IMR-90 (cell line): Measurements from ENCODE around the gene FNDC5. TPM values are rescaled to one million over a fixed set of nuclear protein-coding genes. Genes with fewer than 3 reads are reported as not detected.

Source experiments
- ATAC-seq: fragments of 200-7000 bp; cut with Tn5 transposase; 2 replicates; pipeline ENCODE4 v1.9.1; 2020; ENCODE audit warnings: low read depth, mild to moderate bottlenecking, moderate library complexity
- BruUV-seq: library from RNA; stranded (reverse); fragments of 400-500 nt; replicated peaks from 2 replicates; lab custom pipeline; 2021; lab: Mats Ljungman, UMichigan
- CTCF ChIA-PET: fragments of 300-600 bp; formaldehyde crosslinking; extraction: SDS; loops from one replicate; lab custom pipeline; 2021; ENCODE audit warnings: antibody characterized with exemption; lab: Yijun Ruan, JAX
- POLR2A ChIA-PET: fragments of 300-600 bp; sonication (Branson Sonifier 250); formaldehyde crosslinking; loops from one replicate; lab custom pipeline; 2022; ENCODE audit warnings: antibody characterized with exemption; ENCODE audit not compliant: unreplicated experiment; lab: Charles Lee
- DNase-seq: peaks from one replicate; pipeline ENCODE4 v3.0.0; 2013
- H2AFZ ChIP-seq: replicated peaks from 2 replicates; pipeline ENCODE3; 2013; ENCODE audit warnings: low read length, mild to moderate bottlenecking; ENCODE audit not compliant: poor library complexity
- H2AK5ac ChIP-seq: 2 replicates; pipeline ENCODE4 v1.6.1; 2013; ENCODE audit warnings: low read depth, low read length, inconsistent platforms
- H2AK9ac ChIP-seq: replicated peaks from 2 replicates; pipeline ENCODE3; 2013; ENCODE audit warnings: mild to moderate bottlenecking, low read depth, low read length, moderate library complexity; ENCODE audit not compliant: poor library complexity
- H2BK120ac ChIP-seq: 2 replicates; pipeline ENCODE4 v1.6.1; 2013; ENCODE audit warnings: low read depth, low read length, inconsistent platforms
- H2BK15ac ChIP-seq: 3 replicates; pipeline ENCODE4 v1.6.1; 2013; ENCODE audit warnings: low read depth, low read length, inconsistent platforms
- H2BK20ac ChIP-seq: 2 replicates; pipeline ENCODE4 v1.6.1; 2013; ENCODE audit warnings: low read depth, mild to moderate bottlenecking, inconsistent platforms, low read length, moderate library complexity
- H2BK5ac ChIP-seq: 2 replicates; pipeline ENCODE4 v1.6.1; 2013; ENCODE audit warnings: mild to moderate bottlenecking, low read depth, low read length, inconsistent platforms; ENCODE audit not compliant: poor library complexity, severe bottlenecking
- H3K14ac ChIP-seq: replicated peaks from 2 replicates; pipeline ENCODE4 v1.6.1; 2013; ENCODE audit warnings: low read depth, low read length, inconsistent platforms
- H3K18ac ChIP-seq: 2 replicates; pipeline ENCODE4 v1.6.1; 2013; ENCODE audit warnings: low read depth, low read length, control low read depth
- H3K23ac ChIP-seq: 2 replicates; pipeline ENCODE4 v1.6.1; 2013; ENCODE audit warnings: low read depth, low read length, inconsistent platforms
- H3K27ac ChIP-seq: 2 replicates; pipeline ENCODE4 v1.5.1; 2013; ENCODE audit warnings: mild to moderate bottlenecking, control low read depth, low read length; ENCODE audit not compliant: insufficient read depth
- H3K27me3 ChIP-seq: 2 replicates; pipeline ENCODE4 v1.6.1; 2013; ENCODE audit warnings: low read length; ENCODE audit not compliant: control insufficient read depth, insufficient read depth
- H3K36me3 ChIP-seq: 2 replicates; pipeline ENCODE4 v1.6.1; 2013; ENCODE audit warnings: low read length, mixed read lengths; ENCODE audit not compliant: control insufficient read depth, insufficient read depth
- H3K4ac ChIP-seq: 2 replicates; pipeline ENCODE4 v1.6.1; 2013; ENCODE audit warnings: low read depth, low read length, inconsistent platforms
- H3K4me1 ChIP-seq: 2 replicates; pipeline ENCODE4 v1.6.1; 2013; ENCODE audit warnings: low read length, mixed read lengths; ENCODE audit not compliant: control insufficient read depth, insufficient read depth
- H3K4me2 ChIP-seq: 2 replicates; pipeline ENCODE4 v1.6.1; 2013; ENCODE audit warnings: low read depth, mild to moderate bottlenecking, control low read depth, low read length, moderate library complexity
- H3K4me3 ChIP-seq: 2 replicates; pipeline ENCODE4 v1.5.1; 2013; ENCODE audit warnings: low read depth, mild to moderate bottlenecking, control low read depth, low read length, moderate library complexity; ENCODE audit not compliant: insufficient read depth
- H3K56ac ChIP-seq: 2 replicates; pipeline ENCODE4 v1.6.1; 2013; ENCODE audit warnings: low read length, inconsistent platforms; ENCODE audit not compliant: insufficient read depth; ENCODE audit errors: extremely low read depth
- H3K79me1 ChIP-seq, 2 experiments: 2 replicates each; pipeline ENCODE4 v1.6.1; 2013; ENCODE audit warnings: low read length in 2 of 2, inconsistent platforms in 1 of 2, low read depth in 1 of 2
- H3K9ac ChIP-seq: 2 replicates; pipeline ENCODE4 v1.6.1; 2013; ENCODE audit warnings: low read depth, low read length, control low read depth
- H3K9me1 ChIP-seq: 2 replicates; pipeline ENCODE4 v1.6.1; 2013; ENCODE audit warnings: low read length, inconsistent platforms; ENCODE audit not compliant: insufficient read depth
- H3K9me3 ChIP-seq: 2 replicates; pipeline ENCODE4 v1.6.1; 2013; ENCODE audit warnings: low read length; ENCODE audit not compliant: control insufficient read depth, insufficient read depth
- H4K20me1 ChIP-seq: 2 replicates; pipeline ENCODE4 v1.6.1; 2013; ENCODE audit warnings: low read length, inconsistent platforms; ENCODE audit not compliant: insufficient read depth
- H4K5ac ChIP-seq: 2 replicates; pipeline ENCODE4 v1.6.1; 2013; ENCODE audit warnings: mild to moderate bottlenecking, low read depth, low read length, control low read depth
- H4K8ac ChIP-seq, 2 experiments: 2 replicates each; pipeline ENCODE4 v1.6.1; 2013; ENCODE audit warnings: low read depth in 2 of 2, low read length in 2 of 2, control low read depth in 1 of 2, inconsistent platforms in 1 of 2
- H4K91ac ChIP-seq: 2 replicates; pipeline ENCODE4 v1.6.1; 2013; ENCODE audit warnings: low read depth, low read length, inconsistent platforms; ENCODE audit not compliant: insufficient read depth
- CEBPB ChIP-seq: IDR thresholded peaks from 2 replicates; pipeline ENCODE4 v1.6.1; 2012; ENCODE audit warnings: low read depth, low read length, improper control_type of control experiment
- CTCF ChIP-seq: conservative IDR thresholded peaks from 2 replicates; pipeline ENCODE4 v1.5.1; 2012; ENCODE audit warnings: mild to moderate bottlenecking, low read depth, low read length, improper control_type of control experiment
- FOS ChIP-seq: fragments of 150-350 bp; IDR thresholded peaks from 2 replicates; pipeline ENCODE4 v1.6.1; 2016; ENCODE audit warnings: low read depth, low read length
- MAFK ChIP-seq: IDR thresholded peaks from 2 replicates; pipeline ENCODE4 v1.6.1; 2012; ENCODE audit warnings: low read depth, low read length, improper control_type of control experiment
- MAZ ChIP-seq: IDR thresholded peaks from 2 replicates; pipeline ENCODE4 v1.6.1; 2012; ENCODE audit warnings: low read depth, mild to moderate bottlenecking, low read length, improper control_type of control experiment, moderate library complexity, borderline replicate concordance
- RFX5 ChIP-seq: IDR thresholded peaks from 2 replicates; pipeline ENCODE4 v1.8.0; 2012; ENCODE audit warnings: low read depth, mild to moderate bottlenecking, low read length, moderate library complexity
- WGBS, 2 experiments: methylation state at CpG; one replicate each; pipeline versions ENCODE4 v1.1.5 to v1.1.7; 2013; ENCODE audit warnings: missing lambda C conversion rate in 2 of 2; ENCODE audit not compliant: insufficient read length in 1 of 2; ENCODE audit errors: extremely low coverage in 2 of 2; 5-methylcytosine and 5-hydroxymethylcytosine counted together
- dilution Hi-C: fragments of 300-500 bp; cut with HindIII; formaldehyde crosslinking; loops from one replicate; pipeline ENCODE4 v1.14.3; 2018; ENCODE audit warnings: low sequenced_read_pairs; ENCODE audit not compliant: unreplicated experiment
- in situ Hi-C: fragments of 300-500 bp; cut with MboI; formaldehyde crosslinking; loops from 3 replicates; pipeline ENCODE4 v1.14.3; 2019; ENCODE audit warnings: low sequenced_read_pairs, inconsistent platforms, mixed read lengths
- intact Hi-C: fragments of 100-400 bp; cut with micrococcal nuclease; formaldehyde crosslinking; loops from 2 replicates; pipeline ENCODE4 v1.10.0; 2022
- polyA plus RNA-seq, 3 experiments: library from polyadenylated mRNA; depleted of rRNA; stranded (reverse); fragments of >200 nt; gene quantifications; 2 replicates each; pipeline ENCODE4 v1.2.3, GENCODE V29; 2012; ENCODE audit warnings: low replicate concordance in 1 of 3
- total RNA-seq: library from RNA; depleted of rRNA; stranded (reverse); fragments of >200 nt; gene quantifications from 2 replicates; pipeline ENCODE4 v1.2.3, GENCODE V29; 2012

Gene FNDC5
- total and polyA plus RNA-seq, 2 of the 4 experiments (the other 2 are of a cell fraction): 1.2 to 1.6 TPM

- H3K9ac ChIP-seq: peak overlapping the region; percentile 93
- WGBS, 2 experiments: 50% methylated on average over 4 of the region's 11 CpGs; no CpG with 5 or more reads in 1 of the 2 experiments
- peak overlapping the region; percentile 92 for H2BK5ac ChIP-seq
- peaks cover 6% of the 10 kb centered on the region for H3K4me1 ChIP-seq
- H3K14ac ChIP-seq: peak overlapping the region; percentile 96; the same call in 1 of the 2 replicates
- H3K9me3 ChIP-seq: no peaks in the 10 kb centered on the region
- H2AK5ac ChIP-seq: peak overlapping the region; percentile 37; the same call in 1 of the 2 replicates
- H3K18ac ChIP-seq: no peak overlapping the region
- TF ChIP-seq CTCF (no peak), MAZ (no peak), RFX5 (no peak), MAFK (no peak), FOS (no peak), CEBPB (no peak)
- H3K27me3 ChIP-seq: no peaks in the 10 kb centered on the region
- no TSS peak for BruUV-seq
- peak overlapping the region; percentile 56 for H3K4ac ChIP-seq
- peak overlapping the region; percentile 67; the same call in 1 of the 2 replicates for H3K56ac ChIP-seq
- H3K36me3 ChIP-seq: no peaks in the 10 kb centered on the region; the same call in none of the 2 replicates
- no peak overlapping the region for H2BK20ac ChIP-seq
- peak overlapping the region; percentile 0; the same call in 1 of the 2 replicates for H4K91ac ChIP-seq
- no peak for DNase-seq
- H3K23ac ChIP-seq: peak overlapping the region; percentile 86
- dilution Hi-C loops: no loop called here
- ChIA-PET POLR2A (interaction anchor here (0.6 kb wide), 1 partner anchor 173 kb away, joined by 3 read pairs; no protein-coding TSS in a partner anchor), CTCF (no interaction called here)
- intact Hi-C loops: no loop called here
- H4K8ac ChIP-seq: peak overlapping the region; percentile 79 to 89; a peak in 3 of 4 replicates
- in situ Hi-C loops: no loop called here
- ATAC-seq: no peak
- H3K4me3 ChIP-seq: no peak overlapping the region
- H3K4me2 ChIP-seq: peak overlapping the region; percentile 100
- H2AK9ac ChIP-seq: no peak overlapping the region
- no peak overlapping the region for H2BK15ac ChIP-seq
- peaks cover 7% of the 10 kb centered on the region; the same call in 1 of the 2 replicates for H3K9me1 ChIP-seq
- H3K27ac ChIP-seq: peak overlapping the region; percentile 54
- peaks cover 10% of the 10 kb centered on the region for H4K20me1 ChIP-seq
- no peak overlapping the region for H2AFZ ChIP-seq
- H4K5ac ChIP-seq: 0 out of 2 replicates have a peak overlapping the region, but pooled peaks have one; percentile 46
- peaks cover 27 to 66% of the 10 kb centered on the region in 2 experiments for H3K79me1 ChIP-seq
- no peak overlapping the region for H2BK120ac ChIP-seq
Measured at GRCh38 chr1:32818804-32819541, 51.7 kb downstream of the FNDC5 start.
